ENCODE results near the gene H3-3A.

H3-3A gene

GRCh38 chr1:226111098-226111882 lies 48.8 kb downstream of the H3-3A start:
- no peak for DNase-seq (ENCODE audit: low read depth in 2 of 2)

- DNase-seq (ENCODE audit: low read depth in 2 of 2): no peak
These were observed 49.4 kb downstream of the H3-3A start for GRCh38 chr1:226111883-226112261.

GRCh38 chr1:226112626-226113025 lies 50.1 kb downstream of the H3-3A start:
- no peak for DNase-seq (ENCODE audit: low read depth in 2 of 2)

- DNase-seq (ENCODE audit: low read depth in 2 of 2): no peak
These were observed 54.2 kb downstream of the H3-3A start for GRCh38 chr1:226116673-226117072.

- DNase-seq (ENCODE audit: low read depth in 2 of 2): no peak
These were observed 54.8 kb downstream of the H3-3A start for GRCh38 chr1:226117330-226117729.

- no peak for DNase-seq (ENCODE audit: low read depth in 2 of 2)
These were observed 55.8 kb downstream of the H3-3A start for GRCh38 chr1:226118357-226118756.

GRCh38 chr1:226119169-226119568 lies 56.7 kb downstream of the H3-3A start:
- no peak for DNase-seq (ENCODE audit: low read depth in 2 of 2)

GRCh38 chr1:226120398-226120797 lies 57.9 kb downstream of the H3-3A start:
- DNase-seq (ENCODE audit: low read depth in 2 of 2): no peak

GRCh38 chr1:226121049-226121586 lies 58.6 kb downstream of the H3-3A start:
- DNase-seq (ENCODE audit: low read depth in 2 of 2): no peak
